HepG2 (cell line): ENCODE results near the gene GPRIN1. TPM values are rescaled to one million over a fixed set of nuclear protein-coding genes. Genes with fewer than 3 reads are reported as not detected.

Experiments used
- ATAC-seq: fragments of 200-7000 bp; cut with Tn5 transposase; 3 replicates; pipeline ENCODE4 v1.9.1; 2020; ENCODE audit warnings: mild to moderate bottlenecking, moderate library complexity
- BruUV-seq: library from RNA; stranded (reverse); fragments of 400-500 nt; replicated peaks from 2 replicates; lab custom pipeline; 2021; lab: Mats Ljungman, UMichigan
- CTCF ChIA-PET: fragments of 300-600 bp; formaldehyde crosslinking; extraction: SDS; loops from one replicate; lab custom pipeline; 2021; ENCODE audit warnings: low total read pairs, inconsistent platforms, low intra/inter-chr PET ratio; lab: Yijun Ruan, JAX
- POLR2A ChIA-PET: fragments of 350-600 bp; sonication (Branson Sonifier 250); formaldehyde crosslinking; loops from one replicate; lab custom pipeline; 2020; ENCODE audit warnings: antibody characterized with exemption, inconsistent platforms; lab: Yijun Ruan, JAX
- DNase-seq: peaks from one replicate; pipeline ENCODE4 v3.0.0-alpha.2; 2015; ENCODE audit warnings: low spot score
- FAIRE-seq: peaks from 3 replicates; lab custom pipeline; 2011; peaks lifted over from hg19 to GRCh38; lab: Jason Lieb, UNC
- H2AFZ ChIP-seq: one replicate; pipeline ENCODE4 v1.6.1; 2011; ENCODE audit warnings: low read length, inconsistent platforms
- H3K27ac ChIP-seq: fragments of 300-600 bp; 3 replicates; pipeline ENCODE4 v1.8.0; 2011; ENCODE audit warnings: mixed run types, mild to moderate bottlenecking, mixed read lengths, low read length, inconsistent platforms; ENCODE audit not compliant: insufficient read depth; ENCODE audit errors: extremely low read length
- H3K27me3 ChIP-seq, 2 experiments: fragments of 200-600 bp in 1 of 2; 2 replicates in 1 of 2; 3 replicates in 1 of 2; pipeline versions ENCODE4 v1.6.0 to v1.8.0; 2011; ENCODE audit warnings: low read length in 2 of 2, mild to moderate bottlenecking in 2 of 2, moderate library complexity in 2 of 2, inconsistent platforms in 1 of 2; ENCODE audit not compliant: insufficient read depth in 2 of 2, control insufficient read depth in 1 of 2
- H3K36me3 ChIP-seq, 2 experiments: fragments of 200-600 bp in 1 of 2; replicated peaks in 1 of 2; 2 replicates in 1 of 2; 3 replicates in 1 of 2; pipeline versions ENCODE4 v1.5.1 to v1.8.0; 2011; ENCODE audit warnings: low read length in 2 of 2, inconsistent platforms in 1 of 2; ENCODE audit not compliant: insufficient read depth in 2 of 2, control insufficient read depth in 1 of 2
- H3K4me1 ChIP-seq: 2 replicates; pipeline ENCODE4 v1.5.1; 2012; ENCODE audit warnings: low read length, inconsistent platforms; ENCODE audit not compliant: insufficient read depth
- H3K4me2 ChIP-seq: 2 replicates; pipeline ENCODE4 v1.6.0; 2011; ENCODE audit warnings: low read depth, low read length, inconsistent platforms
- H3K4me3 ChIP-seq, 3 experiments: fragments of 200-600 bp in 1 of 3; sonication (generic), shearing (Covaris generic) in 1 of 3; replicated peaks in 1 of 3; 2 replicates each; pipeline ENCODE4 v1.5.1; 2011 to 2016; ENCODE audit warnings: low read length in 3 of 3, inconsistent platforms in 2 of 3, low read depth in 2 of 3, mild to moderate bottlenecking in 2 of 3, control low read depth in 1 of 3, mixed read lengths in 1 of 3; ENCODE audit not compliant: insufficient read depth in 1 of 3
- H3K79me2 ChIP-seq: one replicate; pipeline ENCODE4 v1.6.1; 2011; ENCODE audit warnings: low read length, inconsistent platforms; ENCODE audit not compliant: insufficient read depth
- H3K9ac ChIP-seq: 2 replicates; pipeline ENCODE4 v1.6.0; 2011; ENCODE audit warnings: mild to moderate bottlenecking, low read depth, low read length, inconsistent platforms; ENCODE audit not compliant: insufficient read depth
- H3K9me3 ChIP-seq: 2 replicates; pipeline ENCODE4 v1.5.1; 2012; ENCODE audit warnings: mild to moderate bottlenecking, low read length
- H4K20me1 ChIP-seq: 2 replicates; pipeline ENCODE4 v1.6.0; 2011; ENCODE audit warnings: inconsistent platforms, mild to moderate bottlenecking, low read length, moderate library complexity; ENCODE audit not compliant: insufficient read depth
- AFF4 ChIP-seq: sonication (generic); formaldehyde crosslinking; IDR thresholded peaks from 2 replicates; pipeline ENCODE4 v1.4.0; 2020; ENCODE audit warnings: missing genetic modification reagents
- ATF4 ChIP-seq, 2 experiments: fragments of 450-650 bp in 1 of 2; sonication (generic) in 1 of 2; formaldehyde crosslinking; IDR thresholded peaks; 2 replicates each; pipeline versions ENCODE4 v1.5.0 to v1.8.0; 2020 to 2022; ENCODE audit warnings: mild to moderate bottlenecking in 1 of 2, missing genetic modification reagents in 1 of 2
- ATF5 ChIP-seq: sonication (generic); formaldehyde crosslinking; IDR thresholded peaks from 2 replicates; pipeline ENCODE4 v1.4.0; 2020; ENCODE audit warnings: mild to moderate bottlenecking, low read depth, missing genetic modification reagents
- ATF7-NPFF ChIP-seq: sonication (generic); formaldehyde crosslinking; IDR thresholded peaks from 2 replicates; pipeline ENCODE4 v1.8.1; 2023; ENCODE audit warnings: mild to moderate bottlenecking, low read depth, missing genetic modification reagents, moderate library complexity
- MAF1 ChIP-seq: sonication (generic); formaldehyde crosslinking; IDR thresholded peaks from 2 replicates; pipeline ENCODE4 v1.5.0; 2020; ENCODE audit warnings: missing genetic modification reagents, borderline replicate concordance
- SRSF1 ChIP-seq: fragments of 200-400 bp; formaldehyde crosslinking; optimal IDR thresholded peaks from 2 replicates; pipeline ENCODE3; 2017; ENCODE audit warnings: mild to moderate bottlenecking, low read depth, low read length, moderate library complexity
- WGBS: methylation state at CpG from one replicate; pipeline ENCODE4 v1.1.6; 2017; ENCODE audit warnings: low lambda C conversion rate; 5-methylcytosine and 5-hydroxymethylcytosine counted together
- in situ Hi-C: cut with HindIII; loops from 2 replicates; pipeline ENCODE4 v1.10.0; 2017; ENCODE audit warnings: low pct_unique_long_range_greater_than_20kb; ENCODE audit not compliant: extremely low pct_ligation_motif_present
- intact Hi-C: fragments of 100-400 bp; cut with micrococcal nuclease; formaldehyde crosslinking; loops from one replicate; pipeline ENCODE4 v1.10.0; 2022; ENCODE audit not compliant: unreplicated experiment
- polyA plus RNA-seq, 8 experiments: library from polyadenylated mRNA; depleted of rRNA in 3 of 8; stranded (reverse) in 7 of 8; unstranded in 1 of 8; fragments of >200 nt; fragmentation: Illumina TruSeq in 4 of 8; extraction: Trizol in 4 of 8; gene quantifications; 2 replicates each; pipeline versions ENCODE4 v1.2.1 to v1.2.3, GENCODE V29; 2011 to 2016; ENCODE audit warnings: low read depth in 4 of 8, missing spikeins in 1 of 8, mixed read lengths in 1 of 8; ENCODE audit not compliant: insufficient read depth in 1 of 8
- total RNA-seq, 5 experiments: library from RNA; depleted of rRNA; stranded (reverse); fragments of >200 nt; fragmentation: Illumina TruSeq; extraction: Trizol; gene quantifications; 2 replicates each; pipeline ENCODE4 v1.2.3, GENCODE V29; 2016; ENCODE audit warnings: low read depth in 1 of 5
- TF ChIP-seq, protein P1 (sequence below): sonication (generic); formaldehyde crosslinking; IDR thresholded peaks from 2 replicates; pipeline ENCODE4 v1.4.0; 2020; ENCODE audit warnings: mild to moderate bottlenecking, missing genetic modification reagents
- TF ChIP-seq, protein P2 (sequence below): sonication (generic); formaldehyde crosslinking; IDR thresholded peaks from 2 replicates; pipeline ENCODE4 v1.4.0; 2020; ENCODE audit warnings: mild to moderate bottlenecking, missing genetic modification reagents

Gene GPRIN1
- total and polyA plus RNA-seq, 2 of the 13 experiments (the other 11 are each of a cell fraction or from before 2014, with no cell fraction given) = 0.32 to 2.0 TPM

GRCh38 chr5:176579323-176579722, 30.6 kb downstream of the GPRIN1 start:
- POLR2A ChIA-PET = no interaction called here
- Histone ChIP-seq H3K79me2 (no peaks in the 10 kb centered on the region), H2AFZ (no peak overlapping the region), H3K4me3 (no peak overlapping the region), H3K4me1 (no peaks in the 10 kb centered on the region), H3K27me3 (no peaks in the 10 kb centered on the region), H4K20me1 (no peaks in the 10 kb centered on the region), H3K9me3 (peaks cover 3% of the 10 kb centered on the region; the same call in 1 of the 2 replicates), H3K4me2 (no peak overlapping the region), H3K9ac (no peak overlapping the region), H3K27ac (no peak overlapping the region), H3K36me3 (peaks cover 3 to 22% of the 10 kb centered on the region in 2 experiments; a peak in 4 of 5 replicates)
- BruUV-seq = no TSS peak
- DNase-seq = no peak
- intact Hi-C loops (no loop called here), in situ Hi-C loops (loop anchor here (25.0 kb wide), 1 partner anchor 842 kb away; no protein-coding TSS in a partner anchor)
- WGBS = 86% methylated on average over 4 of the region's 4 CpGs
- CTCF ChIA-PET = interaction anchor here (1.6 kb wide), 1 partner anchor 163 kb away, joined by 5 read pairs; the partner anchor contains the start of gene CLTB
- ATAC-seq = no peak
- FAIRE-seq = no peak
- TF ChIP-seq MAF1 (no peak), ATF5 (no peak), ATF7-NPFF (CRISPR knock-in tag) (no peak), ATF4 (CRISPR knock-in tag; IDR thresholded peaks at IDR 0.05) (no peak), SRSF1 (no peak), AFF4 (CRISPR knock-in tag) (no peak)
- TF ChIP-seq, protein P1, sequence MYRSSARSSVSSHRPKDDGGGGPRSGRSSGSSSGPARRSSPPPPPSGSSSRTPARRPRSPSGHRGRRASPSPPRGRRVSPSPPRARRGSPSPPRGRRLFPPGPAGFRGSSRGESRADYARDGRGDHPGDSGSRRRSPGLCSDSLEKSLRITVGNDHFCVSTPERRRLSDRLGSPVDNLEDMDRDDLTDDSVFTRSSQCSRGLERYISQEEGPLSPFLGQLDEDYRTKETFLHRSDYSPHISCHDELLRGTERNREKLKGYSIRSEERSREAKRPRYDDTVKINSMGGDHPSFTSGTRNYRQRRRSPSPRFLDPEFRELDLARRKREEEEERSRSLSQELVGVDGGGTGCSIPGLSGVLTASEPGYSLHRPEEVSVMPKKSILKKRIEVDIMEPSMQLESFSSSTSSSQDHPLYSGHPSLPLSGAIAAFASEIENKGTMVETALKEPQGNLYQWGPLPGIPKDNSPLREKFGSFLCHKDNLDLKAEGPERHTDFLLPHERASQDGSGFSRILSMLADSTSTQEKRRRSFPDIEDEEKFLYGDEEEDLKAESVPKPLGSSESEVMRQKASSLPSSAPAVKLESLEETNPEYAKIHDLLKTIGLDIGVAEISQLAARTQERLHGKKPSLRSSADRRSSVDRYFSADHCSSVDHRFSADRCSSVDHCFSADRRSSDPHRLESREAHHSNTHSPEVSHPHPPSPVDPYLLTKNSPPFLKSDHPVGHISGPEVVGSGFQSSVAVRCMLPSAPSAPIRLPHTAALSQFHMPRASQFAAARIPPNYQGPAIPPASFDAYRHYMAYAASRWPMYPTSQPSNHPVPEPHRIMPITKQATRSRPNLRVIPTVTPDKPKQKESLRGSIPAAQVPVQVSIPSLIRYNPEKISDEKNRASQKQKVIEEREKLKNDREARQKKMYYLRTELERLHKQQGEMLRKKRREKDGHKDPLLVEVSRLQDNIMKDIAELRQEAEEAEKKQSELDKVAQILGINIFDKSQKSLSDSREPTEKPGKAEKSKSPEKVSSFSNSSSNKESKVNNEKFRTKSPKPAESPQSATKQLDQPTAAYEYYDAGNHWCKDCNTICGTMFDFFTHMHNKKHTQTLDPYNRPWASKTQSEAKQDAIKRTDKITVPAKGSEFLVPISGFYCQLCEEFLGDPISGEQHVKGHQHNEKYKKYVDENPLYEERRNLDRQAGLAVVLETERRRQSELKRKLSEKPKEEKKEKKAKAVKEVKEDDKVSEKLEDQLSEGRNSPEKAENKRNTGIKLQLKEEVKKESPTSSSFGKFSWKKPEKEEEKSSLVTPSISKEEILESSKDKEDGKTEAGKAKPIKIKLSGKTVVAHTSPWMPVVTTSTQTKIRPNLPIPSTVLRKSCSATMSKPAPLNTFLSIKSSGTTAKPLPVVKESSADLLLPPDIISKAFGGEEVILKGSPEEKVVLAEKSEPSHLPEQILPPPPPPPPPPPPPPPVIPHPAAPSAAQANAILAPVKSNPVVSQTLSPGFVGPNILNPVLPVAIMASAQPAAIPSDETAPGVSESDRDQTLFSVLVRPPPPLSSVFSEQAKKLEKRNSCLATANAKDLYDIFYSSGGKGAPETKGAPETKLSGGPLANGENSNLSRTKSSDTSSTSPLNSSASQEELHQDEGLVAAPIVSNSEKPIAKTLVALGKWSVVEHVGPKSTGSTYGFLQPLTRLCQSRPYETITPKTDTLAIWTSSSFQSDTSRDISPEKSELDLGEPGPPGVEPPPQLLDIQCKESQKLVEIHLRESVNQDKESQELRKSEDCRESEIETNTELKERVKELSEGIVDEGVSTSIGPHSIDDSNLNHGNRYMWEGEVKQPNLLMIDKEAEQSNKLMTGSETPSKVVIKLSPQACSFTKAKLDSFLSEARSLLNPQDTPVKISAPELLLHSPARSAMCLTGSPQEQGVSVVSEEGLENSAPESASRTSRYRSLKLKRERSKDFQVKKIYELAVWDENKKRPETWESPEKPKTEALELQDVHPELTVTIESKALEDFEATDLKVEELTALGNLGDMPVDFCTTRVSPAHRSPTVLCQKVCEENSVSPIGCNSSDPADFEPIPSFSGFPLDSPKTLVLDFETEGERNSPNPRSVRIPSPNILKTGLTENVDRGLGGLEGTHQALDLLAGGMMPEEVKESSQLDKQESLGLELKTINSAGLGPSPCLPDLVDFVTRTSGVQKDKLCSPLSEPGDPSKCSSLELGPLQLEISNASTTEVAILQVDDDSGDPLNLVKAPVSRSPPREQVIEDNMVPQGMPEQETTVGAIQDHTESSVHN = no peak
- TF ChIP-seq, protein P2, sequence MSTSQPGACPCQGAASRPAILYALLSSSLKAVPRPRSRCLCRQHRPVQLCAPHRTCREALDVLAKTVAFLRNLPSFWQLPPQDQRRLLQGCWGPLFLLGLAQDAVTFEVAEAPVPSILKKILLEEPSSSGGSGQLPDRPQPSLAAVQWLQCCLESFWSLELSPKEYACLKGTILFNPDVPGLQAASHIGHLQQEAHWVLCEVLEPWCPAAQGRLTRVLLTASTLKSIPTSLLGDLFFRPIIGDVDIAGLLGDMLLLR (CRISPR knock-in tag) = no peak
